ENCODE results near the gene LAPTM5.
A peak's percentile ranks its signal among the peaks of the same experiment; 100 is the strongest.

Gene LAPTM5

GRCh38 chr1:30728832-30729638 lies 28.5 kb downstream of the LAPTM5 start:
- DNase-seq (ENCODE audit: low spot score), result no peak

GRCh38 chr1:30728340-30728739 lies 29.2 kb downstream of the LAPTM5 start:
- no peak for DNase-seq (ENCODE audit: low spot score)

- DNase-seq (ENCODE audit: low spot score), result no peak
Observed at GRCh38 chr1:30727824-30728223, 29.8 kb downstream of the LAPTM5 start.

GRCh38 chr1:30726773-30727684 lies 30.5 kb downstream of the LAPTM5 start:
- no peak for DNase-seq (ENCODE audit: low spot score)

GRCh38 chr1:30726236-30726635 lies 31.3 kb downstream of the LAPTM5 start:
- no peak for DNase-seq (ENCODE audit: low spot score)

GRCh38 chr1:30725450-30726095 lies 32.0 kb downstream of the LAPTM5 start:
- DNase-seq (ENCODE audit: low spot score), result no peak

GRCh38 chr1:30724655-30725421 lies 32.7 kb downstream of the LAPTM5 start:
- no peak for DNase-seq (ENCODE audit: low spot score)

- peak; percentile 51 for DNase-seq (ENCODE audit: low spot score)
Observed at GRCh38 chr1:30724175-30724574, 33.4 kb downstream of the LAPTM5 start.

- DNase-seq (ENCODE audit: low spot score), result no peak
Observed at GRCh38 chr1:30723331-30723755, 34.2 kb downstream of the LAPTM5 start, which contains the start of gene MATN1. Gene MATN1, minus strand, starts transcription at chr1:30723585. Its CDS starts 34 bp downstream, at chr1:30723551.

GRCh38 chr1:30721812-30722537 lies 35.6 kb downstream of the LAPTM5 start:
- no peak for DNase-seq (ENCODE audit: low spot score)

- no peak for DNase-seq (ENCODE audit: low spot score)
Observed at GRCh38 chr1:30721341-30721793, 36.2 kb downstream of the LAPTM5 start.

- peak; percentile 47 for DNase-seq (ENCODE audit: low spot score)
Observed at GRCh38 chr1:30720271-30721223, 37.0 kb downstream of the LAPTM5 start.

- DNase-seq (ENCODE audit: low spot score), result peak; percentile 86
Observed at GRCh38 chr1:30719406-30720270, 37.9 kb downstream of the LAPTM5 start.

- no peak for DNase-seq (ENCODE audit: low spot score)
Observed at GRCh38 chr1:30718636-30719405, 38.8 kb downstream of the LAPTM5 start.

- peak; percentile 98 for DNase-seq (ENCODE audit: low spot score)
Observed at GRCh38 chr1:30718091-30718635, 39.4 kb downstream of the LAPTM5 start.

GRCh38 chr1:30716646-30717045 lies 40.9 kb downstream of the LAPTM5 start:
- no peak for DNase-seq (ENCODE audit: low spot score)

- no peak for DNase-seq (ENCODE audit: low spot score)
Observed at GRCh38 chr1:30715886-30716285, 41.7 kb downstream of the LAPTM5 start.
